B cell (primary cell): ENCODE results near the gene LTBP3.

Source experiments
- CTCF ChIP-seq: fragments of 200-600 bp; IDR thresholded peaks from one replicate; pipeline ENCODE4 v1.8.0; 2022; ENCODE audit warnings: antibody characterized with exemption, mild to moderate bottlenecking
- EZH2 ChIP-seq: IDR thresholded peaks from 2 replicates; pipeline ENCODE4 v1.6.1; 2012; ENCODE audit warnings: borderline replicate concordance, low read depth, mild to moderate bottlenecking, moderate library complexity, low read length; ENCODE audit not compliant: insufficient read depth, poor library complexity, severe bottlenecking

- TF ChIP-seq CTCF (no peak), EZH2 (no peak)
Measured at GRCh38 chr11:65489035-65489705, 69.0 kb downstream of the LTBP3 start.
